ENCODE results near the gene GMDS. TPM values are rescaled to one million over a fixed set of nuclear protein-coding genes. Genes with fewer than 3 reads are reported as not detected.

Gene GMDS
- total RNA-seq, 1 donor from 2014 or later = 17.9 TPM

- no peak overlapping the region for H3K4me3 ChIP-seq (ENCODE audit: low read depth, low read length)
- no peak for DNase-seq (ENCODE audit: low read depth)
- TF ChIP-seq, protein P1, sequence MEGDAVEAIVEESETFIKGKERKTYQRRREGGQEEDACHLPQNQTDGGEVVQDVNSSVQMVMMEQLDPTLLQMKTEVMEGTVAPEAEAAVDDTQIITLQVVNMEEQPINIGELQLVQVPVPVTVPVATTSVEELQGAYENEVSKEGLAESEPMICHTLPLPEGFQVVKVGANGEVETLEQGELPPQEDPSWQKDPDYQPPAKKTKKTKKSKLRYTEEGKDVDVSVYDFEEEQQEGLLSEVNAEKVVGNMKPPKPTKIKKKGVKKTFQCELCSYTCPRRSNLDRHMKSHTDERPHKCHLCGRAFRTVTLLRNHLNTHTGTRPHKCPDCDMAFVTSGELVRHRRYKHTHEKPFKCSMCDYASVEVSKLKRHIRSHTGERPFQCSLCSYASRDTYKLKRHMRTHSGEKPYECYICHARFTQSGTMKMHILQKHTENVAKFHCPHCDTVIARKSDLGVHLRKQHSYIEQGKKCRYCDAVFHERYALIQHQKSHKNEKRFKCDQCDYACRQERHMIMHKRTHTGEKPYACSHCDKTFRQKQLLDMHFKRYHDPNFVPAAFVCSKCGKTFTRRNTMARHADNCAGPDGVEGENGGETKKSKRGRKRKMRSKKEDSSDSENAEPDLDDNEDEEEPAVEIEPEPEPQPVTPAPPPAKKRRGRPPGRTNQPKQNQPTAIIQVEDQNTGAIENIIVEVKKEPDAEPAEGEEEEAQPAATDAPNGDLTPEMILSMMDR (conservative IDR thresholded peaks at IDR 0.05; ENCODE audit: low read depth, low read length) = no peak
Observed at GRCh38 chr6:2266841-2267240, 21.4 kb upstream of the GMDS start.

GRCh38 chr6:2266031-2266795, 20.8 kb upstream of the GMDS start:
- H3K4me3 ChIP-seq (ENCODE audit: low read depth, low read length) = no peak overlapping the region
- no peak for DNase-seq (ENCODE audit: low read depth)
- TF ChIP-seq, protein P1 (conservative IDR thresholded peaks at IDR 0.05; ENCODE audit: low read depth, low read length) = no peak

DNA sequence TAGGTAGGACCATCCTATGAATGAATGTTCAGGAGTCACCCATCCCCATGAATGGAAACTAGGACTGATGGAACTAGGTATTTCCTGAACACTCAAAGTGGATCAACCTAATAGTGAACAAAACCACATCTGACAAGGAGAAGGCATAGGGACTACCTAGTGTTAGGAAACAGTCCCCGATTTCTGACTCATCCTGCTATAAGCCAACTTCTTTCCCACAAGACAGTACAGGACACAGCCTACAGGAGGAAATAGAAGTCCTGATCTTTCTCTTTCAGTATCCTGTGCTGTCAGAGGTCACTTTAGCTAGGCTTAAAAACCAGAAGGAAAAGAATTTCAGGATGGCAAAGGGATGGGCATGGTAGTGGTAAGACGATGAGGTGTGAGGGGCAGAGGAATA, 19.5 kb upstream of the GMDS start:
- TF ChIP-seq, protein P1 (conservative IDR thresholded peaks at IDR 0.05; ENCODE audit: low read depth, low read length) = no peak
- peak; percentile 37 for DNase-seq (ENCODE audit: low read depth)
- no peak overlapping the region for H3K4me3 ChIP-seq (ENCODE audit: low read depth, low read length)

DNA sequence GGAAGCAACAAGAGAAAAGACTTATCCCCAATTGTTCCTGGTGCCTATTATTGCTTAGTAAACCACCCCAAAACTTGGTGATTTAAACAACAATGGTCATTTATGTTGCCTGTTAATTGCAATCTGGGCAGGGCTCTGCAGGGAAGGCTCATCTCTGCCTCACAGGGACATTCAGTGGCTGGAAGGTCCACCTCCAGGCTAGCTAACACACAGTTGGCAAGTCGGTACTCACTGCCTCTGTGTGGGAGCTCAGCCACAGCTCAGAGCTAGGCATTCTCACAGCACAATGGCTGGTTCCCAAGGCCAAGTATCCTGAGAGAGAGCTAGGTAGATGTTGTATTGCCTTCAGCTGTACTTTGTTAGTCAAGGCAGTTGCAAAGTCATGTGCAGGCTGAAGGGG, 18.5 kb upstream of the GMDS start:
- TF ChIP-seq, protein P1 (conservative IDR thresholded peaks at IDR 0.05; ENCODE audit: low read depth, low read length) = no peak
- DNase-seq (ENCODE audit: low read depth) = no peak
- H3K4me3 ChIP-seq (ENCODE audit: low read depth, low read length) = no peak overlapping the region

DNA sequence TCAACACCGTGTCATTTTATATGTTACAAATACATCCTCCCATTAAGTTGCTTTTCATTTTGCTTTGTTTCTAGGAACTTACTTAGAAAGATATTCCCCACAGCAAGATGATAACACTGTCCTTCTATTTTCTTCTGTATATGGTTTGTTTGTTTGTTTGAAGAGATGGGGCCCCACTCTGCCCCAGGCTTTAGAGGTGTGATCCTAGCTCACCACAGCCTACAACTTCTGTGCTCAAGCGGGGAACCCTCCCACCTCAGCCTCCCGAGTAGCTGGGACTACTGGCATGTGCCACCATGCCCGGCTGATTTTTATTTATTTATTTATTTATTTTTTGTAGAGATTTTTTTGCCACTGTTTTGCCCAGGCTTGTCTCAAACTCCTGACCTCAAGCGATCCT, 14.2 kb upstream of the GMDS start:
- no peak overlapping the region for H3K4me3 ChIP-seq (ENCODE audit: low read depth, low read length)
- no peak for DNase-seq (ENCODE audit: low read depth)
- TF ChIP-seq, protein P1 (conservative IDR thresholded peaks at IDR 0.05; ENCODE audit: low read depth, low read length) = no peak

- no peak overlapping the region for H3K4me3 ChIP-seq (ENCODE audit: low read depth, low read length)
- TF ChIP-seq, protein P1 (conservative IDR thresholded peaks at IDR 0.05; ENCODE audit: low read depth, low read length) = no peak
- no peak for DNase-seq (ENCODE audit: low read depth)
Observed at GRCh38 chr6:2259002-2259494, 13.6 kb upstream of the GMDS start.

GRCh38 chr6:2258112-2258511, 12.7 kb upstream of the GMDS start:
- TF ChIP-seq, protein P1 (conservative IDR thresholded peaks at IDR 0.05; ENCODE audit: low read depth, low read length) = no peak
- no peak overlapping the region for H3K4me3 ChIP-seq (ENCODE audit: low read depth, low read length)
- DNase-seq (ENCODE audit: low read depth) = no peak
